Measurements from ENCODE around the gene DNAJB11. TPM values are rescaled to one million over a fixed set of nuclear protein-coding genes. Genes with fewer than 3 reads are reported as not detected.
A peak's percentile ranks its signal among the peaks of the same experiment; 100 is the strongest.

Gene DNAJB11
- total RNA-seq, 1 donor from 2014 or later: 53.5 TPM

- H3K27ac Mint-ChIP-seq (ENCODE audit: unreplicated experiment): no peak overlapping the region
- TF ChIP-seq CTCF (conservative IDR thresholded peaks at IDR 0.05): no peak
- DNase-seq (ENCODE audit: low read depth, low spot score): no peak
- H3K27me3 Mint-ChIP-seq (ENCODE audit: low read depth): peaks cover 9% of the 10 kb centered on the region
- no peak overlapping the region for H3K4me3 Mint-ChIP-seq
- H3K9me3 Mint-ChIP-seq: no peaks in the 10 kb centered on the region
- no peaks in the 10 kb centered on the region for H3K36me3 Mint-ChIP-seq (ENCODE audit: low read depth)
- no peaks in the 10 kb centered on the region for H3K4me1 Mint-ChIP-seq
These were observed 34.6 kb downstream of the DNAJB11 start for GRCh38 chr3:186605078-186605477.

GRCh38 chr3:186605561-186606545 lies 35.3 kb downstream of the DNAJB11 start:
- DNase-seq (ENCODE audit: low read depth, low spot score): no peak
- Mint-ChIP-seq H3K27ac (ENCODE audit: unreplicated experiment) (no peak overlapping the region), H3K9me3 (no peaks in the 10 kb centered on the region), H3K4me1 (no peaks in the 10 kb centered on the region), H3K36me3 (ENCODE audit: low read depth) (no peaks in the 10 kb centered on the region), H3K27me3 (ENCODE audit: low read depth) (peaks cover 9% of the 10 kb centered on the region), H3K4me3 (no peak overlapping the region)
- no peak for TF ChIP-seq CTCF (conservative IDR thresholded peaks at IDR 0.05)

GRCh38 chr3:186608624-186609215 lies 38.2 kb downstream of the DNAJB11 start:
- no peak for TF ChIP-seq CTCF (conservative IDR thresholded peaks at IDR 0.05)
- no peaks in the 10 kb centered on the region for H3K9me3 Mint-ChIP-seq
- DNase-seq (ENCODE audit: low read depth, low spot score): no peak
- peaks cover 23% of the 10 kb centered on the region for H3K27me3 Mint-ChIP-seq (ENCODE audit: low read depth)
- no peaks in the 10 kb centered on the region for H3K36me3 Mint-ChIP-seq (ENCODE audit: low read depth)
- H3K27ac Mint-ChIP-seq (ENCODE audit: unreplicated experiment): no peak overlapping the region
- H3K4me3 Mint-ChIP-seq: no peak overlapping the region
- no peaks in the 10 kb centered on the region for H3K4me1 Mint-ChIP-seq

- Mint-ChIP-seq H3K27ac (ENCODE audit: unreplicated experiment) (no peak overlapping the region), H3K9me3 (no peaks in the 10 kb centered on the region), H3K4me1 (no peaks in the 10 kb centered on the region), H3K27me3 (ENCODE audit: low read depth) (peaks cover 30% of the 10 kb centered on the region), H3K36me3 (ENCODE audit: low read depth) (no peaks in the 10 kb centered on the region), H3K4me3 (no peak overlapping the region)
- TF ChIP-seq CTCF (conservative IDR thresholded peaks at IDR 0.05): peak; percentile 15
- DNase-seq (ENCODE audit: low read depth, low spot score): no peak
These were observed 38.8 kb downstream of the DNAJB11 start for GRCh38 chr3:186609247-186609868.

- Mint-ChIP-seq H3K36me3 (ENCODE audit: low read depth) (no peaks in the 10 kb centered on the region), H3K4me1 (peaks cover 8% of the 10 kb centered on the region), H3K4me3 (no peak overlapping the region), H3K9me3 (no peaks in the 10 kb centered on the region), H3K27ac (ENCODE audit: unreplicated experiment) (no peak overlapping the region), H3K27me3 (ENCODE audit: low read depth) (peaks cover 36% of the 10 kb centered on the region)
- TF ChIP-seq CTCF (conservative IDR thresholded peaks at IDR 0.05): no peak
- no peak for DNase-seq (ENCODE audit: low read depth, low spot score)
These were observed 41.5 kb downstream of the DNAJB11 start for GRCh38 chr3:186612065-186612464.
